ENCODE results near the gene EIF6. TPM values are rescaled to one million over a fixed set of nuclear protein-coding genes. Genes with fewer than 3 reads are reported as not detected.

Gene EIF6
- total RNA-seq, 1 donor from 2014 or later: 78.8 TPM

- H3K4me1 ChIP-seq: no peaks in the 10 kb centered on the region
- no peaks in the 10 kb centered on the region for H3K9me3 ChIP-seq
- H3K27ac ChIP-seq: no peak overlapping the region
- peaks cover 13% of the 10 kb centered on the region for H3K27me3 ChIP-seq
- ATAC-seq (no peak), DNase-seq (no peak)
- no peak overlapping the region for H3K4me3 ChIP-seq
- intact Hi-C loops (cut with DNase I): no loop called here
- no peak for TF ChIP-seq CTCF (IDR thresholded peaks at IDR 0.05)
- no peaks in the 10 kb centered on the region for H3K36me3 ChIP-seq
Observed at GRCh38 chr20:35290887-35291417, 6.4 kb upstream of the EIF6 start.

GRCh38 chr20:35290186-35290886 lies 5.8 kb upstream of the EIF6 start:
- no peak for DNase-seq
- intact Hi-C loops (cut with DNase I): no loop called here

GRCh38 chr20:35288325-35289060 lies 3.9 kb upstream of the EIF6 start:
- H3K4me1 ChIP-seq: peaks cover 5% of the 10 kb centered on the region
- intact Hi-C loops (cut with DNase I): no loop called here
- no peak for TF ChIP-seq CTCF (IDR thresholded peaks at IDR 0.05)
- DNase-seq (no peak), ATAC-seq (no peak)
- H3K27ac ChIP-seq: no peak overlapping the region
- H3K4me3 ChIP-seq: no peak overlapping the region
- H3K36me3 ChIP-seq: no peaks in the 10 kb centered on the region
- peaks cover 2% of the 10 kb centered on the region for H3K27me3 ChIP-seq
- no peaks in the 10 kb centered on the region for H3K9me3 ChIP-seq

More at GRCh38 chr20:35290186-35290886, 5.8 kb upstream of the EIF6 start:
- no peaks in the 10 kb centered on the region for H3K4me1 ChIP-seq
- H3K36me3 ChIP-seq: no peaks in the 10 kb centered on the region
- H3K27me3 ChIP-seq: peaks cover 13% of the 10 kb centered on the region
- no peaks in the 10 kb centered on the region for H3K9me3 ChIP-seq
- no peak overlapping the region for H3K4me3 ChIP-seq
- no peak for ATAC-seq
- H3K27ac ChIP-seq: no peak overlapping the region
- TF ChIP-seq CTCF (IDR thresholded peaks at IDR 0.05): no peak

- DNase-seq (no peak), ATAC-seq (no peak)
- no peaks in the 10 kb centered on the region for H3K27me3 ChIP-seq
- no peaks in the 10 kb centered on the region for H3K9me3 ChIP-seq
- TF ChIP-seq CTCF (IDR thresholded peaks at IDR 0.05): no peak
- no peak overlapping the region for H3K27ac ChIP-seq
- no peaks in the 10 kb centered on the region for H3K36me3 ChIP-seq
- H3K4me3 ChIP-seq: no peak overlapping the region
- H3K4me1 ChIP-seq: peaks cover 10% of the 10 kb centered on the region
- intact Hi-C loops (cut with DNase I): no loop called here
Observed at GRCh38 chr20:35287509-35288324, 3.1 kb upstream of the EIF6 start.

- Histone ChIP-seq H3K27me3 (no peaks in the 10 kb centered on the region), H3K9me3 (no peaks in the 10 kb centered on the region), H3K4me3 (no peak overlapping the region), H3K4me1 (peaks cover 10% of the 10 kb centered on the region), H3K27ac (no peak overlapping the region), H3K36me3 (peaks cover 3% of the 10 kb centered on the region)
- DNase-seq: no peak
- no peak for TF ChIP-seq CTCF (IDR thresholded peaks at IDR 0.05)
- no peak for ATAC-seq
- intact Hi-C loops (cut with DNase I): no loop called here
Observed at GRCh38 chr20:35286899-35287508, 2.4 kb upstream of the EIF6 start.

Data from upper lobe of right lung (tissue), 1 donor.